NOMO-1 treated with dmso at 0.1 percent for 144 hours (cell line): Measurements from ENCODE around the gene LMAN1.

Experiments
- DNase-seq: peaks from one replicate; lab custom pipeline; 2025; ENCODE audit not compliant: unreplicated experiment; lab: John Stamatoyannopoulos, UW

LMAN1 gene

DNA sequence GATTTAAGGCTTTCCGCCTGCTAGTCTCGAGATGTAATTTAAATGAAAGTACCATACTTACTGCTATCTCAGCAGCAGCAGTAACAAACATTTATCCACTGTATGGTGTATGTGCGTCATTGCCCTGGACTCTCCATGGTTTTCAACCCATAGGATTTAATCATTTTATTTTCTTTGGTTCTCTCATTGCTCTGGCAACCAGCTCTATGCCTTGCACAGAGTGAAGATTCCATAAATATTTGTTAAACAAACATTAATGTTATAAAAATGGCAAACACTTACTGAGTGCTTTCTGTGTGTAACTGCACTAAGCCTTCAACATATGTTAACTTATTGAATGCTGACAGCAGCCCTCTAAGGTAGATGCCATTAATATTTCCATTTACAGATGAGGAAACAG is 1.3 kb upstream of the LMAN1 start:
- no peak for DNase-seq

- DNase-seq, result no peak
These were observed 499 bp upstream of the LMAN1 start for GRCh38 chr18:59359576-59359952.

DNA sequence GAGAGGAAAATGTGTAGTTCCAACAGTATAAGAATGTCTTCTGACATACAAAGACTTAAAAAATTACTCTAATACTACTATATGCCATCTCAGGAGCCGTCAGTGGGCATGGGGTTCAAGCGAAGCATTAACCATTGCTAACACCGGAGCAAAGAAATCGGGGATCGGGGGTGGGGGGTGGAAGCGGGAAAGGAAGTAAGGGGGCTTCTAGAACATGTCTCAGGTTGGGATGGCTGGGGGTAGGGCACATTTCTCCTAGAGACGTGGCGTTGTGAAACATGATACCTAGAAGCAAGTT is 702 bp downstream of the LMAN1 start:
- no peak for DNase-seq

GRCh38 chr18:59357928-59358327 is 1.1 kb downstream of the LMAN1 start:
- DNase-seq, result no peak

- no peak for DNase-seq
These were observed 4.3 kb downstream of the LMAN1 start for GRCh38 chr18:59354731-59355130.

DNA sequence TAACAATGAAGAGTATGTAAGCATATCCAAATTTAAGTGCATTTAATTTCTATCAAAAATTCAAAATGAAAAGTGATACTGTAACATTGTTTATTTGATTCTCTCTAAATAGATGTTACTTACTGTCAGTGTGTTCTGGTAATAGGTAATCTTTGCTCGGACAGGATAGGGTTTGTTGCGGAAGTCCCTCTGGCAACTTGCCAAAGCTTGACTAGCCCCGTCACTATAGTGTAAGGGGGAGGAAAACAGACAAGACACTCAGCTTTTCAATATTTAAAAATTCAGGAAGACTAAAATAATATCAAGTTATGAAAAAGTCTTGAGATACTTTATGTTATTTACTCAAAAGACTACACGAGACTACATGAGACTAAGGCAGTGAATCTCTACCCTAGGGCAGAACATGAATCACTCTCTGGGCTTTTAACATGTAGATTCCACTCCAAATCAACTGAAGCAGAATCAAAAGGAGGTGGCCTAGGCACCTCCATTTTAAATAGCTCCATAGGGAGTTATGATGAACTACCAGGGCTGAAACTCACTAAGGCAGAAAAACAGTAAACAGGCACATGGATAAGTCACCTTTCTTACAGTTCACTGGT is 5.9 kb downstream of the LMAN1 start:
- DNase-seq, result no peak

DNA sequence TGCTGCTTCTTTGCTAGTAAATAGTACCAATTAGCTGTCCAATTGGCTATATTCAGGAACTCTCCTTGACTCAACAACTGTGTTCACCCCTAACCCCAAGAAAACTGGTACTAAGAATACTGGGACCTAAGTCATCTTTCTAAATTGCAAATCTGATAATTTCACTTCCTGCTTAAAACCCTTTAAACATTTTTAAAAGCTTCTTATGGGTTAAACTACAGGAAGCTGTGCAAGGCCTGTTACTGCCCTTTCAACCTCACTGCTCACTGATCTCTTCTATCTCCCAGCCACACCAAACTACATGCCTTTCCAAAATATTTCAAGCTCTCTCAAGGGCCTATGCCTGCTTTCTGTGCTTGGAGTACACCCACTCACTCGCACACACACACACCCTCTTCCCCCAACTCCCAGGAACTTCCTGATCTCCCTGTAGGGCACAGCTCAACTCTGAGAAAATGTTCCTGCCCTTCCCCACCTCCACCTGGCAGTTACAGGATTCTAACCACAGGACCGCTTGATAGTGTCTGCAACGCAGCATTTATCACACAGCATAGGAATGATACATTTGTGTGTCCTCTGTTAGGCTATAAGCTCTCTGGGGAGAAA is 6.7 kb downstream of the LMAN1 start:
- DNase-seq, result no peak

DNA sequence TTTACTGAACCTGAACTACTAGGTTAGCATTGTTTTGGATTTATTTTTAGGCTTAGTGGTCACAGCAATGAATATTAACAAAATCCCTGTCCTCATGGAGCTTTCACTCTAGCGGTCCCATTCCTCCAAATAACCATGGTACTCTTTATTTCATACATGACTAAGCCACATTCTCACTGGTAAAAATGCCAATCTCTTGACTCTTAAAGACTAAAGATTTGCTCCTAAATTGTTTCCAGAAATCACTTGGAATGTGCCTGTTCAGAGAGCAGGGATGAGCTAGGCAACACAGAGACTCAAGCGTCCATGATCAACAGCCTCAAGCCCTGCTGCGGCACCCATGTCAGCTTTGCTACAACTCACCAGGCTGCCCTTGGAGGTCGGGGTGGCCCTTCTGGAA is 13.5 kb downstream of the LMAN1 start:
- DNase-seq, result no peak

DNA sequence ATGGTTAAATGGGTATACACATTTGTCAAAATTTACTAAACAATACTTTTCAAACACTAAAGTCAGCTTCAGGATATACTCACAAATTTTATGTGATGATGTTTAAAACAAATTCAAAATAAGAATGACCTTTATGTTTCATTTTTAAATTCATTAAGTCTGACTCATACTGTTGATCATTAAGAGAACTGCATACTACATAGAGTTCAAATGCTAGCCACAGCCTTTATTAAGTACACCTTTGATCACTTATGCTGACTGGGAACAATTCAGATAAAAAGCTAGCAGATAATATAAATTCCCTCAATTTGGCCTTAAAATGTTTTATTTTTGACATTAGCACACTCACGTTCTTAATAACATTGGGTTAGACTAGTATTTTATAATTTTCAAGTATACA is 14.1 kb downstream of the LMAN1 start:
- no peak for DNase-seq

- DNase-seq, result no peak
These were observed 15.1 kb downstream of the LMAN1 start for GRCh38 chr18:59343926-59344325.

DNA sequence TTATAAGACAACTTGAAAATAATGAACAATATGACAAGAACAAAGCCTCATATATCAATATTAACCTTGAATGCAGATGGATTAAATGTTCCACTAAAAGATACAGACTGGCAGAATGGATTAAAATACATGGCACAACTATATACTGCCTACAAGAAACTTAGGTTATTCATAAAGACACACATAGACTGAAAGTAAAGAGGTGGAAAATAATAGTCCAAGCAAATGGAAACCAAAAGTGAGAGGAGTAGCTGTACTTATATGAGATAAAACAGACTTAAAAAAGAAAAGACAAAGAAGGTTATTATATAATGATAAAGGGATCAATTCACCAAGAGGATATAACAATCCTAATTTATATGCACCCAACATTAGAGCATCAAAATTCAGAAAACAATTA is 18.2 kb downstream of the LMAN1 start:
- no peak for DNase-seq

GRCh38 chr18:59340312-59340711 is 18.8 kb downstream of the LMAN1 start:
- no peak for DNase-seq

DNA sequence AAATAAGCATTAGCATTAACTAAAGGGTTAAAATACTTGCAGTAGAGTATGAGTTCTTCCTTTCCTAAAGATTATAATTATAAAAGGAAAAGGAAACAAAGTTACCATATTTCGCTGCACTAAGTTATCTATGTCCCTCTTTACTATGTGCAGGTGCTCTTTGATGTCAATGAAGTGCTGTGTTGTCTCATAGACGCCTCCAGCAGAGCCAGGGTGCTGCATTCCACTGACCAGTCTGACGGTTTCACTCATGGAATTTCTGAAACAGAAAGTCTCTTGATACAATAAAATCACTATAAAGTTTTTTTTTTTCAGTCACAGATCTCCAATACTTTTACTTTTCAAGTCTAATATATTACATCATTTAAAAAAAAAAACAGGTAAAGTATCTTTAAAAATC is 26.1 kb downstream of the LMAN1 start:
- no peak for DNase-seq

DNA sequence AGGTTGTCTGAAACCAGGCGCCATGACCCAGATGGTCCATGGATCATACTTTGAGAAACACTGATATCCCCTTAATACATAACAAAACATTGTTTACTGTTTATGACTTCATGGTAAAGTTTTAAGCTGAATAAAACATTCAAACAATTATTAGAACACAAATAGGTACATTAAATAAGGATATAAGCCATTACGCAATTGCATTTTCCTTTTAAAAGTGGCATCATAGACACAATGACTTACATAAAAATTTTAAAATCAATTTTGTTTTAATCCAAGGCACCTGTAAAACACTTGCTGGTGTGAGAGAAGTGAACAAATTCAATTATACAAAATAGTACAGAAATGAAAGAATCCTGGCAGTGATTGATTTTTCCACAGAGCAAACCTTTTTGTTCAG is 30.4 kb downstream of the LMAN1 start:
- DNase-seq, result no peak

GRCh38 chr18:59325965-59326364 is 33.1 kb downstream of the LMAN1 start:
- no peak for DNase-seq

- no peak for DNase-seq
These were observed 34.5 kb downstream of the LMAN1 start for GRCh38 chr18:59324623-59324971.

- no peak for DNase-seq
These were observed 35.0 kb downstream of the LMAN1 start for GRCh38 chr18:59323931-59324622.

DNA sequence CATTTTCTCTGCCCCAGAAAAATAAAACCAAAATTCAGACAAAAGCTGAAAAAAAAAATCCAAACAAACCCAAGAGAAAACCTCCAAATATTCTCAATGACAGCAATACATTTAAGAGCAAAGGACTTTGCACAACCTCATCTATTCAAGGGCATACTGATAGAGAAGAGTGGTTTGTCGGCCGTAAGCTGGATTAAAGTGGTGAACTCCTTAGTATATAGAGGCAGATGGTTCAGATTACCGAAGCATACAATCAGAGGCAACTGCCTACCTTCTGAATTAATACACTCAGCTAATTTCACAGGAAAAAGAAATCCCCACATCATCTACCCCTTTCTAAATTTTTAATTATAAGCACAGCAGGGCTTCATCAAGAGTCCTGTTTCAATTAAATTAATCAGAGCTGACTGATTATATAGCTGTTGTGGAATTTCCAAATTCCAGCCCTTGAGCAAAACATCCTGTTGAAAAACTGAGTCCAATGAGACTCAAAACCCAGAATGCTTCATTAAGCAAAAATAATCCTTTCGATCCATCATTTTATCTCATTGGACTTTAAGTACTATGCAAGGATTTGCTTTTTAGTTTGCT is 40.5 kb downstream of the LMAN1 start, which contains the start of gene CPLX4:
Gene CPLX4 (minus strand): TSS at position 190 of the 591 bp plus-strand sequence. CDS start 187 bp downstream, at position 3.
- DNase-seq, result no peak

- no peak for DNase-seq
These were observed 47.4 kb downstream of the LMAN1 start for GRCh38 chr18:59311631-59312030.

DNA sequence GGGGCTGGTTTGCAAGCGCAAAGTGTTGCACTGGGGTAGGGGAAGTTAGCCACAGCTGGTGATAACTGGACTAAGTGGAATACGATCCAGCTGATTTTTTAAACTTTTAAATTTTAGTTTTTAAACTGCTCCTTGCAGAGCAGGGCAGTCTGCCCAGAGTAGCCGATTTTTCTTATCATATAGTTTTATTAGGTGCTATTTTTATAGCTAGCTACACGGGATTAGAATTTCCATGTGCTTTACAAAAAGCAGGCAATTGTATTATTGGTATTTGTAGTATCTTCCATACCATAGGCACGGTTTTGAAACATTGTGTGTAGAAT is 50.2 kb downstream of the LMAN1 start:
- DNase-seq, result no peak

DNA sequence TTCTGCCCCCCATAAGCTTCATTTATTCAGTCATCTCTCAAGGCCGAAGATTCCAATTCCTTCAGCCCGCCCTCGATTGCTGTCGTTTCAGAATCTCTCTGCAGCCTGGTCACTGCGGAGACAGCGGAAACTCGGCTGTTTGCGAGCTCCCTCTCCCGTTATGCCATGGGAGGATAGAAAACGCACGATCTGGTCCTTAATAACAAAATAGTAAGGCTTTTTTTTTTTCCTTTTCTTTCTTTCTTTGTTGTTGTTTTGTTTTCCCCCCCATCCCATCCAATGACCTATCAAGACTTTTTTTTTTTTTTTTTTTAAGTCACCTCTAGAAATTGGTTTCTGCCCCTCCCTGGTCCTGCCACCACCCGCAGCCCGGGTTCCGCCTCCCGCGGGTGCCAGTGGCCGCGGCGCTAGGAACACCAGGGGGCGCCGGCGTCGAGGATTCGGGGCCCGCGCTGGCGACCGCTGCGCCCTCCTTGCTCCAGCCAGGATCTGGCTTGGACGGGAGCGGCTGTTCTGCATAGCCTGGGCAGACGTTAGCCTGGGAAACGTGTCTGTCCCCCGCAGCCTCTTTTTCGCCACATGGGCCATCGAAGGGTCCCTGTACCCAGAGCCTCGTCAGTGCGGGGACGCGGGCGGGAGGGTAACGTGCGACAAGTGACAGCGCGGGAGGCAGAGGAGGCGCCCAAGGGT is 50.7 kb downstream of the LMAN1 start:
- peak; percentile 15 for DNase-seq

DNA sequence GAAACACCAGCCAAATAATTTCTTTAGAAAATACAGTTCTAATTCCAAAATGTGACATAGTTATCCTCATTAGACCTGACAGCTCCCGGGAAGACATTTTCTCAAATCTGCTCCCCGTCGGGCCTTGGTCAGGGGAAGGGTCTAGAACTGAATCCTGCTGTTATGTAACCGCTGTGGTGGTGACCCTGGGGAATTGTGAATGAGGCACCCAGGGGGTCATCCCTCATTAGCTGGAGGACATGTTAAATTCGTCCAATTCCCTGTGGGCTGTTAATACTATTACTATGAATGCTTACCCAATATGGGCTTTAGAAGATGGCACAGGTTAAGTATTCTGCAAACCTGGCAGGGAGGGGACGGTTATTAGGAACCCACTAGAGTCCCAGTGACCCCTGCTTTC is 52.4 kb downstream of the LMAN1 start:
- no peak for DNase-seq
